Measurements from ENCODE around the gene FCAMR.

FCAMR gene

GRCh38 chr1:206960676-206961386, 9.4 kb downstream of the FCAMR start:
- FAIRE-seq (no peak), DNase-seq (ENCODE audit: insufficient read length, low spot score) (no peak)

- no peak for DNase-seq (ENCODE audit: insufficient read length, low spot score)
- no peak for FAIRE-seq
Measured at GRCh38 chr1:206958144-206958543, 12.1 kb downstream of the FCAMR start.

GRCh38 chr1:206957639-206958038, 12.6 kb downstream of the FCAMR start:
- FAIRE-seq (no peak), DNase-seq (ENCODE audit: insufficient read length, low spot score) (no peak)

GRCh38 chr1:206955476-206956451, 14.5 kb downstream of the FCAMR start:
- FAIRE-seq, result peak; percentile 85
- no peak for DNase-seq (ENCODE audit: insufficient read length, low spot score)

GRCh38 chr1:206954459-206955342, 15.6 kb downstream of the FCAMR start:
- FAIRE-seq (peak; percentile 85), DNase-seq (ENCODE audit: insufficient read length, low spot score) (no peak)

- no peak for FAIRE-seq
- DNase-seq (ENCODE audit: insufficient read length, low spot score), result no peak
Measured at GRCh38 chr1:206953626-206954025, 16.6 kb downstream of the FCAMR start.

- DNase-seq (ENCODE audit: insufficient read length, low spot score) (no peak), FAIRE-seq (no peak)
Measured at GRCh38 chr1:206953126-206953525, 17.1 kb downstream of the FCAMR start.

- FAIRE-seq, result peak; percentile 77
- DNase-seq (ENCODE audit: insufficient read length, low spot score), result no peak
Measured at GRCh38 chr1:206952171-206952570, 18.1 kb downstream of the FCAMR start.

- peak; percentile 84 for FAIRE-seq
- no peak for DNase-seq (ENCODE audit: insufficient read length, low spot score)
Measured at GRCh38 chr1:206951318-206952100, 18.8 kb downstream of the FCAMR start.

- FAIRE-seq (peak; percentile 47), DNase-seq (ENCODE audit: insufficient read length, low spot score) (no peak)
Measured at GRCh38 chr1:206949641-206950040, 20.6 kb downstream of the FCAMR start.

- DNase-seq (ENCODE audit: insufficient read length, low spot score) (no peak), FAIRE-seq (no peak)
Measured at GRCh38 chr1:206949208-206949607, 21.1 kb downstream of the FCAMR start.

- DNase-seq (ENCODE audit: insufficient read length, low spot score) (no peak), FAIRE-seq (no peak)
Measured at GRCh38 chr1:206947255-206947654, 23.0 kb downstream of the FCAMR start.

GRCh38 chr1:206946261-206946660, 24.0 kb downstream of the FCAMR start, which contains the start of gene PIGR:
Gene PIGR, minus strand, starts transcription at chr1:206946466. Its CDS starts 5,935 bp downstream, at chr1:206940531.
- no peak for DNase-seq (ENCODE audit: insufficient read length, low spot score)
- no peak for FAIRE-seq

GRCh38 chr1:206945779-206946178, 24.5 kb downstream of the FCAMR start:
- FAIRE-seq (no peak), DNase-seq (ENCODE audit: insufficient read length, low spot score) (no peak)

GRCh38 chr1:206944703-206945102, 25.6 kb downstream of the FCAMR start:
- no peak for DNase-seq (ENCODE audit: insufficient read length, low spot score)
- no peak for FAIRE-seq

- DNase-seq (ENCODE audit: insufficient read length, low spot score) (no peak), FAIRE-seq (no peak)
Measured at GRCh38 chr1:206941766-206942418, 28.4 kb downstream of the FCAMR start.

- no peak for DNase-seq (ENCODE audit: insufficient read length, low spot score)
- no peak for FAIRE-seq
Measured at GRCh38 chr1:206940588-206940936, 29.7 kb downstream of the FCAMR start.

GRCh38 chr1:206939841-206940587, 30.2 kb downstream of the FCAMR start:
- DNase-seq (ENCODE audit: insufficient read length, low spot score), result no peak
- FAIRE-seq, result no peak

GRCh38 chr1:206939131-206939530, 31.1 kb downstream of the FCAMR start:
- FAIRE-seq, result no peak
- no peak for DNase-seq (ENCODE audit: insufficient read length, low spot score)
